Mononuclear cell (primary cell): ENCODE data around the gene TP53I11. TPM values are rescaled to one million over a fixed set of nuclear protein-coding genes. Genes with fewer than 3 reads are reported as not detected.

Experiments used
- H3K27me3 ChIP-seq: 2 replicates; pipeline ENCODE4 v1.6.0; 2011; ENCODE audit warnings: low read length, control low read depth; ENCODE audit not compliant: insufficient read depth
- H3K4me1 ChIP-seq: 2 replicates; pipeline ENCODE4 v1.5.1; 2011; ENCODE audit warnings: mild to moderate bottlenecking, low read length, control low read depth; ENCODE audit not compliant: insufficient read depth
- H3K4me3 ChIP-seq: 2 replicates; pipeline ENCODE4 v1.5.1; 2011; ENCODE audit warnings: mild to moderate bottlenecking, low read length, moderate library complexity
- H3K9me3 ChIP-seq: 2 replicates; pipeline ENCODE4 v1.5.1; 2011; ENCODE audit warnings: low read depth, mild to moderate bottlenecking, control low read depth, low read length
- total RNA-seq: library from RNA; depleted of rRNA; stranded (reverse); fragments of >200 nt; gene quantifications from one replicate; pipeline ENCODE4 v1.2.3, GENCODE V29; 2012

TP53I11 gene
- total RNA-seq, 1 donor, result 7.7 TPM

DNA sequence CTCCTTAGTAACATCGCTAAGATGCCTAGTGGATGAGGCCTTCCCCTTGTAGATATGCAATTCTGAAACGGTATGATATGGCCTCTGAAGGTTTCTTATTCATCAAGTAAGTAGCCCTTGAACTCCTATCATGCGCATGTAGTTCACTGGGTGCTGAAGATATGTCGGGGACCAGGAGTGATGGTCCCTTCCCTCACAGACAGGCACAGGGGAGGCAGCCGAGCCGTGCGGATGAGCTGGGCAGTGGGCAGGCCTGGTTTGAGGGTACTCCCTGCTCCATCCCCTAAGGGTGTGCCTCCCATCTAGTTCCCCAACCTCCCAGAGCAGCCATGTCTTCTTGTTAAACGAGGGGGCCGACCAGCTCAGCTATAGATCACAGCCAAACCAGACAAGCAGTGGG is 40.1 kb downstream of the TP53I11 start:
- Histone ChIP-seq H3K4me3 (no peak overlapping the region), H3K4me1 (peaks cover 7% of the 10 kb centered on the region), H3K27me3 (no peaks in the 10 kb centered on the region), H3K9me3 (no peaks in the 10 kb centered on the region)

DNA sequence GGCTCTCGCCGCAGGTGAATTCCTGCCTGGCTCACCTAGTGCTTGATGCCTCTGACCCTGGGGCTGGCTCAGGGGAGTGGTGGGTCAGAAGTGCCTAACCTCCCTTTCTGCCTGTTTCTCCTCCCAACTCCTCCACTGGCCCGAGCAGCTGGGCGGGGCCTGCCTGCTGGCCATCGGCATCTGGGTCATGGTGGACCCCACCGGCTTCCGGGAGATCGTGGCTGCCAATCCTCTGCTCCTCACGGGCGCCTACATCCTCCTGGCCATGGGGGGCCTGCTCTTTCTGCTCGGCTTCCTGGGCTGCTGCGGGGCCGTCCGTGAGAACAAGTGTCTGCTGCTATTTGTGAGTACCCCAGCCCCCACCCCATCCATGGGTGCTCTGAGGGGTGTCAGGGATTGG is 41.1 kb downstream of the TP53I11 start:
- no peaks in the 10 kb centered on the region for H3K27me3 ChIP-seq
- no peaks in the 10 kb centered on the region for H3K4me1 ChIP-seq
- no peaks in the 10 kb centered on the region for H3K9me3 ChIP-seq
- no peak overlapping the region for H3K4me3 ChIP-seq

DNA sequence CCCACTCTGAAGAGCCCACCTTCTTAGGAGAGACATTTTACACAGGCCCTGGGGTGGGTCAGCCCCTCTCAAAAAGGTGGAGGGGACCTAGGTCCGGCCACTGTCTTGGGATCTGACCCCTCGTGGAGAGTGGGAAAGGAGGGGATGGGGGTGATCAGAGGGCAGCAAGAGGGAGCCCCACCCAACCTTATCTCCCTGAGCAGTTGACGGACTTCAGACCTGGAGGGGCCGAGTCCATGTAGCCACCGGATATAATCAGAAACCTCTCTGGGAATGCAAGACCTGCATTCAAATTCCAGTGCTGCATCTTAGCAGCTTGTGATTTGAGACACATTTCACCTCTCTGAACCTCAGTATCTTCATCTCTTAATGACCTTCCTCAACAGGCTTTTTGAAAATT is 44.0 kb downstream of the TP53I11 start:
- H3K9me3 ChIP-seq, result no peaks in the 10 kb centered on the region
- no peaks in the 10 kb centered on the region for H3K4me1 ChIP-seq
- H3K27me3 ChIP-seq, result no peaks in the 10 kb centered on the region

DNA sequence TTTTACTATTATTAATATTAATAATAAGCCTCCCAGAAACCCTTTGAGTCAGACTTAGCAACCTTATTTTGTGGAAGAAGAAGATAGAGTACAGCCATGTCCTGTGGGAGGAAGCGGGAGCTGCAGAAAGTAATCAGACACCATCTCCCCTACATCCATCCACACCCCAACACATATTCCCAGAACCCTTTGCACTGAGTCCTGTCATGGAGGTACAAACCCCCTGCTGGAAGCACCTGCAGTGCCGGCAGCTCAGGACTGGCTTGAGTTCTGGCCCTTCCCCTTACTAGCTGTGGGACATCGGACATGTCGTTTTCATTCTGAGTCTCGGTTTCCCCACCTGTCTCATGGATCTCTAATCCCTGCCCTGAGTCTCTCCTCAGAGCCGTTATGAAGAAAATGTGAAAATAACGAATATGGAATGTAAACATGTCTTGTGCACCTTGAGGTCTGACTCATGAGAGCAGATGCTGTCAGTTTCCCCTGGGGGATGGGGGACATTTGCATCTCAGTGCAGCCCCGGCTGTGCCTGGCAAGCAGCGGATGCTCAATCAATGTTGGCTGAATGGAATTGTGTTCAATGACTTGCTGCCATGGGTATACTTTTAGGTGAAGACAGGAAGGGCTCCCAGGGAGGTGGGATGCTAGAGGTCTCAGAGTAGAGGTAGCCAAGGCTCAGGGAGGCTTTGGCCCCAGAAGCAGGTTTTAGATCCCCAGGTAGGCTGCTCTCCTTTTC is 45.4 kb downstream of the TP53I11 start:
- no peak overlapping the region for H3K4me3 ChIP-seq
- H3K27me3 ChIP-seq, result no peaks in the 10 kb centered on the region
- no peaks in the 10 kb centered on the region for H3K9me3 ChIP-seq
- no peaks in the 10 kb centered on the region for H3K4me1 ChIP-seq

More for the DNA sequence above, 44.0 kb downstream of the TP53I11 start:
- H3K4me3 ChIP-seq, result no peak overlapping the region

DNA sequence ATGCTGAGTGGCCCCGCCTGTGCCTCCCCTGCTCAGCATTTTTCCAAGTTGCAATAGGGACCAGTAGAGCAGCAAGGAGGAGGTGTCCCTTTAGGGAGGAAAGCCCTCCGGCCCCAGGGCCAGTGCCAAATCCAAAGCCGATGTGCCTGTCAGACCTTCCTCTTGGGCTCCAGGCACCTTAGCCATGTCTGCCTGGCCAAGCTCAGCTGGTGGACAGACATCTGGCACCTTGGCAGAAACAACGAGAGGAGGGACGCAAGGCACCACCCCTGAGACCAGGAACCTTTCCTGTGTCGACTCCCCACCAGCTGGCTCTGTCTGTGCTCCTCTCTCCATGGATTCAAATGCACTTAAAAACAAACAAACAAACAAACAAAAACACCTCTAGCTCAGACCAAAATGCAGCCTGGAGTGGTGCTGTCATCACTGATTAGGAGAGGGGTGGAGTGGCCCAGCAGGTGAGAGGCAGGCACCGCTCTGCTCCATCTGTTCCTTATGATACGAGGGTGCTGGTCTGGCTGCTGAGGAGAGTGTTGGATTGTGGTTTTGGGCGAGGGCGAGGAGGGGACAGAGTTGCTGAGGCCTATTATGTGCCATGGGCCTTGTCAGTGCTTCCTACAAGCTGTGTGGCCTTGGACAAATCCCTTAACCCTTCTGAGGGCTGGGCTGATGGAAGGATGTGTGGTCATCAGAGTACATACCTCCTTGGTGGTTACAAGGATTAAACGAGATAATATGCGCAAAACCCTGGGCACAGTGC is 46.2 kb downstream of the TP53I11 start:
- Histone ChIP-seq H3K4me3 (no peak overlapping the region), H3K9me3 (no peaks in the 10 kb centered on the region), H3K4me1 (no peaks in the 10 kb centered on the region), H3K27me3 (no peaks in the 10 kb centered on the region)

DNA sequence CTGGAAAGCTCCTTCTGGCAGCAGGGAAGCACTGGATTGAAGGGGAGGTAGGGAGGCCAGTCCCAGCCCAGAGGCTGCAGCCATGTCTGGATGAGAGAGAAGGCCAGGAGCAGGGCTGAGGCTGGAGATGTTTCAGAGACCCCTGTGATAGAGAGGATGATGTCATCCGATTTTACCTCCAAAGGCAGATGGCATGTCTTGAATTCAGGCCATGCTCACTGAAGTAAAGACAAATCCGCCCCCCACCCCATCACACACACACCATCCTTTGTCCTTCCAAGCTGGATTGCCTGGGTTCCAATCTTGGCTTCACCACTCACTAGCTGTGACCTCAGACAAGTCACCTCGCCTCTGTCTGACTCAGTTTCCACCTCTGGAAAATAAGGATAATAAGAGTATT is 47.2 kb downstream of the TP53I11 start:
- no peaks in the 10 kb centered on the region for H3K9me3 ChIP-seq
- no peaks in the 10 kb centered on the region for H3K4me1 ChIP-seq
- no peaks in the 10 kb centered on the region for H3K27me3 ChIP-seq
- H3K4me3 ChIP-seq, result no peak overlapping the region

DNA sequence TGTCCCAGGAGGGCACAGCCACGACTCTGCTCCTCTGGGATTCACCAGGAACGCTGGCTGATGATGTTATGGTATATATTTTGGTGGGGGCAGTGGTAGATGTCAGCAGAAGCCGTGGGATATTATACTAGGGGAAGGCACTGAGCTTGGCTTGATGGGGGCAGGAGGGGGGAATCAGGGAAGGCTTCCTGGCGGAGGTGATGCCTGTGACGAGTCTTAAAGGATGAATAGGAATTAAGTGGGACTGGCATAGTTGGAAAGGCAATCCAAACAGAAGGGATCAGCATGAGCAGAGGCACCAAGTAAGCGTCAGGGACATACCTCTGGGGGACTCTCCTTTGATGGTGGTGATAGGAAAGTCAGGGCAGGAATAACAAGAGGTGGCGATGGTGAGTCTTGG is 47.6 kb downstream of the TP53I11 start:
- no peaks in the 10 kb centered on the region for H3K27me3 ChIP-seq
- H3K4me3 ChIP-seq, result no peak overlapping the region
- no peaks in the 10 kb centered on the region for H3K9me3 ChIP-seq
- H3K4me1 ChIP-seq, result no peaks in the 10 kb centered on the region

DNA sequence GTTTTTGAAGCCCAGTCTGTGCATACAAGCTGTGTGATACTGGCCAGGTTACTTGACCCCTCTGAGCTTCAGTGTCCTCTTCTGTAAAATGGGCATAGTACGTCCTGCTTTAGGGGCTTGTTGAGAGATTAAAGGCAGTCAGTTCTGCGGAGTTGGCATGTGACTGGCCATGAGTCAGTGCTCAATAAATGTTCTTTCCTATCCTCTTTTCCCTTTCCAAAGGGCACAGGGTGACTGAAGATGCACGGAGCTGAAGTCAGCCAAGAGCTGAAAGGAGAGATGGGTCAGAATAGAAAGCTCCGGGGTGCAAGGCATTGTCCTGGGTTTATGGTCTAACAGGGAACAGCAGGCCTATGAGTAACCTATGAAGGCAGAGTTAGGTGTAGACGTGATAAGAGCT is 48.9 kb downstream of the TP53I11 start:
- H3K27me3 ChIP-seq, result no peaks in the 10 kb centered on the region
- H3K9me3 ChIP-seq, result no peaks in the 10 kb centered on the region
- H3K4me3 ChIP-seq, result no peak overlapping the region
- no peaks in the 10 kb centered on the region for H3K4me1 ChIP-seq

DNA sequence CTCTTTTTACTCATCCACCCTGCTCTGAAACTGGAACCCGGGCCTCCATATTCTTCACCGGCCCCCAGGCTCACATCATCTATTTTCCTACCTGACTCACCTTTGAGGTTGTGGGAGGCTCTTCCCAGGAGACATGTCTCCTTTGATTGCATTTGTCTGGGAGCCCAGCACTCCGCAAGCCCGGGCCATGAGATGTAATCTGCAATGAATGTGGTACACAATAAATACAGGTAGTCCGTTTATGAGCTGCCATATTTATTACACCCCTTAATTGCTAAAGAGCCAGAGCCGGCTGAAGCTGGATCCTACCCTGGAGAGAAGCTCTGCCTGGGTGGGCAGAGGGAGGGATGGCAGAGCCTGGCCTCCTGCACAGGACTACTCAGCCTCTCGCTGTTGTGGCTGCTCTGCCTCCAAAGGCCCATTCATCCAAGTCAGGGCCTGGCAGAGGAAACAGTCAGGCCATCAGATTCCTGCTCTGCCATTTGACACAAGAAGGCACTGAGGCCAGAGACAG is 49.5 kb downstream of the TP53I11 start:
- Histone ChIP-seq H3K9me3 (no peaks in the 10 kb centered on the region), H3K27me3 (no peaks in the 10 kb centered on the region), H3K4me3 (no peak overlapping the region)

DNA sequence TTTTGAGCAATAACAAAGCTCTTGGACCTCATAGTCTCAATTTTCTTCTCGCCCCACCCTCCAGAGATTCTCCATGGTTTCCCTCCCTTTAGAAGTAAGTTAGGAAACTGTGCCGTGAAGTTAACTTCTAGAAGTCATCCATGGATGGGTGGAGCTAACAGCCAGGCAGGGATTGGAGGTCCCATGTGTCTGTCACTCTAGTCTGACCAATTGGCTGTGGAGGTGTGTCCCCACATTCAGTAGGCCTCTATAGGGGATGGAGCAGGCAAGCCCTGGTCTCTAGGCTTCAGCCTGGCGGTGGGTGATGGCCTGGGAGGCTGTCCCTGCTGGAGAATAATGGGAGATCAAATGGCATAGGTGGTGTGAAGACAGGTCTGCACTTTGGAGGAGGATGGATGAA is 50.7 kb downstream of the TP53I11 start:
- no peaks in the 10 kb centered on the region for H3K9me3 ChIP-seq
- no peaks in the 10 kb centered on the region for H3K4me1 ChIP-seq
- no peak overlapping the region for H3K4me3 ChIP-seq
- H3K27me3 ChIP-seq, result no peaks in the 10 kb centered on the region

More for the DNA sequence above, 49.5 kb downstream of the TP53I11 start:
- H3K4me1 ChIP-seq, result no peaks in the 10 kb centered on the region

DNA sequence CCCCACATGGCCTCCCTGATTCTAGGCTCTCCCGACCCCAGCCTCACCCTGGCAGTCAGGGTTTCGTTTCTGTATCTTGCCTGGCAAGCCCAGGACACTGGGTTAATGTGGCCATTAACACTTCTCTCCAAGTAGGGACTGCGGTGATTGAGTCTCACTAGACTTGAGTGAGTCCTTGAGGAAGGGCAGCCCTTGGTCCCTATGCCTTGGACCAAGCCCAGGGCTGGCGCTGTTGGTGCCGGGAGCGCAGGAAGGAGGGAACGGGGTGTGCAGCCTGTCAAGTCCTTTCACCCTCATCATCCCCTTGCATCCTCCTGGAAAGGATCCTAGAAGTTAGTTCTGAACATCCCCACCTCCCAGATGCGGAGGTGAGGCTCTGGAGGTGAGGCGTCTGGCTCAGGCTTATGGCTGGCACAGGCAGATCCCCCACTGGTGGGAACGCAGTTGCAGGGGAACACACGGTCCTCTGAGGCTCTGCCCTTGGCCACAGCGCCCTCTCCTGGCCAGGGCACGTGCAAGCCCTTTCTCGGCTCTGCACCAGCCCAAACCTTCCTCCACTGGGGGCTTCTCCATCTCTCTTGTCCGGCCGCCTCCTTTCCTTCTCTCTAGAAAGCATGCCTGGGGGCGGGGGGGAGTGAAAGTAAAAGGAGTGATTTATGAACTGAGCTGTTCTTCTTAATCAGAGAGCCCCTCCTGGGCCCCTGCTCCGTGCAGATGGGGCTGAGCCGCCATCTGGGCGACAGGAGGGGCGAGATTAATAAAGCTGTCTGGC is 56.7 kb downstream of the TP53I11 start:
- Histone ChIP-seq H3K4me3 (no peak overlapping the region), H3K4me1 (no peaks in the 10 kb centered on the region), H3K9me3 (no peaks in the 10 kb centered on the region), H3K27me3 (no peaks in the 10 kb centered on the region)

DNA sequence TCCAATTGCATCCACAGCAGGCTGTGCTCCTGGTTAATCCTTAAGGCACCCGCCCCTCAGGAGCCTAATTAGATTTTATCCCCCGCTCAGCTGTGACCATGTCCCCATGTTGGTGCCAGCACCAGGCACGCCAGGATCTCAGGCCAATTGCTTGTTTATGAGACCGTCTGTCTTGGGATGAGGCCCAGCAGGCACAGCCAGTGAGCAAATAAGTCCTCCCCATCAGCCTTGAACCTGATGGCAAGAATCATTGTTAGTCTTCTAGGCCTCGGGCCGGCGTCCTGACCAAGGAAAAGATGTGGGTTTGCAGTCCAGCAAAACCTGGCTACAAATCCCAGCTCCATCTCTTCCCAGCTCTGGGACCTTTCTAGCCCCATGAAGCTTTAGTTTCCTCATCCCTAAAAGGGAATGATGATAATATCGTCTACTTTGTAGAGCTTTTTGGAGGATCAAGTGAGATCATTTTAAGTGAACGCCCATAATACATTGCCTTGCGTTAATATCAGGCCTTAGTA is 57.3 kb downstream of the TP53I11 start:
- Histone ChIP-seq H3K4me1 (no peaks in the 10 kb centered on the region), H3K27me3 (no peaks in the 10 kb centered on the region), H3K9me3 (no peaks in the 10 kb centered on the region), H3K4me3 (no peak overlapping the region)

DNA sequence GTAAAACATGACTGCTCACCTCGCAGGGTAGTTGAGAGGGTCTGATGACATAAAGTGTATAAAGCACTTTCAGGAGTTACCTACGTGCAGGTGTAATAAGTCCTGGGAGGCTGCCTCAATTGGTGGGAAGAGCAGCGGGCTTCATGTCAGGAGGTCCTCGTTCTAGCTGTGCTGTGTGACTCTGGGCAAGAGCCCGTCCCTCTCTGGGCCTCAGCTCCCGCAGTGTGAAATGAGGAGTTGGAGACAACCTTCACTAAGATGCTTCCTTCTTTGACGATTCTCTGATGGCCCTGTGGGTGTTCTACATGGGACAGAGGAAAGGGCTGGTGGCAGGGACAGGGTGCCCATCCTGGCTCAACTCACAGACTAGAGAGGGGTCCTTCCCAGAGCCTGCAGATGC is 57.8 kb downstream of the TP53I11 start:
- Histone ChIP-seq H3K4me3 (no peak overlapping the region), H3K4me1 (no peaks in the 10 kb centered on the region), H3K27me3 (no peaks in the 10 kb centered on the region), H3K9me3 (no peaks in the 10 kb centered on the region)

DNA sequence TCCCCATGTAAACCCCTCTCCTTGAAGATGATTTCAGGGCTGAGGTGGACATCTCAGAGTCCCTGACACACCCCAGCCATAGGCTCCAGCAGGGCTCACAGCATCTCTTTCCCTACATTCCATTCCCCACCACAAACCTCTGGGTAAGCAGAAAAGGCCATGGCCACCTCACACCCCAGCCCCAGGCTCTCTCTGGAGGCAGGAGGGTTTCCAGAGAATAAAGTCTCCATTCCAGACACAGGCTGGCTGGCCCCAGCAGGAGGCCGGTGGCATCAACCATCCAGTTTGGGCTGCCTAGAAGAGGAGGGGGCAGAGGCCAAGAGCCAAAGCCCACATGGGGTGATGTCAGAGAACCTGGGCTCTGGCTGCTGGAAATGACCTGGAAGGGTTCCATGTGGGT is 61.4 kb downstream of the TP53I11 start:
- Histone ChIP-seq H3K27me3 (no peaks in the 10 kb centered on the region), H3K4me3 (no peak overlapping the region), H3K4me1 (no peaks in the 10 kb centered on the region), H3K9me3 (no peaks in the 10 kb centered on the region)

DNA sequence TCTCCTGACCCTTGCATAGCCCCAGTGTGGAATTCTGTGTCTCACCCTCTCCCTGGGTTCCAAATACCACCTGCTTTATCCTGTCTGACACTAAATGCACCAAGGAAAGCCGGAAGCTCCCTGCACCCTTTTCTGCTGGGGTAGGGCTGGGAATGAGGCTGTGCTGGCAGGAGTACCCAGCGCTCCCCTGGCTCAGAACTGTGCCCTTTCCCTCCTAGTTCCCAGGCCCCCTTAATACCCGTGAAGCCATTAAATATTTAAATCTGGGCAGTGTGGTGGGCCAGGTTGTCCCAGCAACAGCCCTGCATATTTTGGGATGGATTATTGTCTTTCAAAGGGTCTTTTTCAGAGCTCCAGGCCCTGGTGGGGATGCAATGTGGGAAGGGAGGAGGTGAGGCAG is 63.0 kb downstream of the TP53I11 start:
- Histone ChIP-seq H3K27me3 (no peaks in the 10 kb centered on the region), H3K4me3 (no peak overlapping the region), H3K4me1 (no peaks in the 10 kb centered on the region), H3K9me3 (no peaks in the 10 kb centered on the region)
